HL-60 (cell line): ENCODE results near the gene DBP.

Experiments used
- DNase-seq, 2 experiments: peaks; one replicate each; pipeline ENCODE4 v3.0.0-alpha.2; 2010 to 2020; ENCODE audit warnings: low read depth in 1 of 2, low spot score in 1 of 2
- H3K27ac ChIP-seq: fragments of 250-450 bp; sonication (Bioruptor Pico); replicated peaks from 2 replicates; pipeline ENCODE4 v1.5.1; 2020; ENCODE audit warnings: mild to moderate bottlenecking, moderate library complexity
- H3K27me3 ChIP-seq: fragments of 250-450 bp; sonication (Bioruptor Pico); 2 replicates; pipeline ENCODE4 v1.5.1; 2021; ENCODE audit warnings: mild to moderate bottlenecking, moderate library complexity; ENCODE audit not compliant: insufficient read depth, poor library complexity, severe bottlenecking
- H3K4me3 ChIP-seq: replicated peaks from 2 replicates; pipeline ENCODE4 v1.5.1; 2011; ENCODE audit warnings: mild to moderate bottlenecking, control low read depth, low read length; ENCODE audit not compliant: insufficient read depth
- CTCF ChIP-seq: IDR thresholded peaks from one replicate; pipeline ENCODE4 v1.5.1; 2011; ENCODE audit warnings: low read length, control low read depth, inconsistent platforms; ENCODE audit not compliant: insufficient read depth
- GABPA ChIP-seq: IDR thresholded peaks from 2 replicates; pipeline ENCODE4 v1.6.1; 2012; ENCODE audit warnings: low read depth
- POLR2AphosphoS5 ChIP-seq: IDR thresholded peaks from 2 replicates; pipeline ENCODE4 v1.6.1; 2012; ENCODE audit warnings: low read depth
- REST ChIP-seq: IDR thresholded peaks from 2 replicates; pipeline ENCODE4 v1.6.1; 2012; ENCODE audit warnings: low read depth; ENCODE audit not compliant: insufficient replicate concordance
- SPI1 ChIP-seq: IDR thresholded peaks from 2 replicates; pipeline ENCODE4 v1.6.1; 2012; ENCODE audit warnings: low read depth, mild to moderate bottlenecking, borderline replicate concordance

DBP gene

GRCh38 chr19:48611872-48612271, 25.3 kb downstream of the DBP start:
- no peak for DNase-seq
- no peak overlapping the region for H3K27ac ChIP-seq
- H3K27me3 ChIP-seq = no peaks in the 10 kb centered on the region

GRCh38 chr19:48609571-48610108, 27.5 kb downstream of the DBP start:
- H3K27me3 ChIP-seq = no peaks in the 10 kb centered on the region
- H3K27ac ChIP-seq = no peak overlapping the region
- no peak overlapping the region for H3K4me3 ChIP-seq
- TF ChIP-seq SPI1 (no peak), GABPA (no peak), REST (no peak), CTCF (no peak), POLR2AphosphoS5 (no peak)
- DNase-seq = no peak

More at GRCh38 chr19:48611872-48612271, 25.3 kb downstream of the DBP start:
- TF ChIP-seq POLR2AphosphoS5 (no peak), CTCF (no peak), SPI1 (no peak), REST (no peak), GABPA (no peak)
- H3K4me3 ChIP-seq = no peak overlapping the region

GRCh38 chr19:48608798-48609263, 28.3 kb downstream of the DBP start:
- TF ChIP-seq REST (no peak), CTCF (peak; percentile 89)
- Histone ChIP-seq H3K27me3 (no peaks in the 10 kb centered on the region), H3K27ac (no peak overlapping the region), H3K4me3 (no peak overlapping the region)
- DNase-seq = peak in 1 of 2 experiments; percentile 73
